NB4 (cell line): Measurements from ENCODE around the gene PRG3.

Experiments used
- CTCF ChIP-seq: IDR thresholded peaks from one replicate; pipeline ENCODE4 v1.5.1; 2012; ENCODE audit warnings: low read depth, low read length
- MAX ChIP-seq: IDR thresholded peaks from 2 replicates; pipeline ENCODE4 v1.6.1; 2011; ENCODE audit warnings: low read depth, low read length
- POLR2A ChIP-seq: IDR thresholded peaks from 2 replicates; pipeline ENCODE4 v1.6.1; 2011; ENCODE audit warnings: mild to moderate bottlenecking; ENCODE audit not compliant: insufficient read length; ENCODE audit errors: extremely low read depth

- TF ChIP-seq CTCF (no peak), POLR2A (no peak), MAX (no peak)
Measured at GRCh38 chr11:57377107-57377506, 3.8 kb downstream of the PRG3 start.
